Caco-2 (cell line): ENCODE data around the gene TSHZ2. TPM values are rescaled to one million over a fixed set of nuclear protein-coding genes. Genes with fewer than 3 reads are reported as not detected.

Source experiments
- BruUV-seq: library from RNA; stranded (reverse); fragments of 400-500 nt; replicated peaks from 2 replicates; lab custom pipeline; 2021; lab: Mats Ljungman, UMichigan
- CTCF ChIA-PET: fragments of 300-600 bp; sonication (Branson Sonifier 250); formaldehyde crosslinking; loops from one replicate; lab custom pipeline; 2022; ENCODE audit warnings: antibody characterized with exemption; lab: Charles Lee
- POLR2A ChIA-PET: fragments of 300-600 bp; sonication (Branson Sonifier 250); formaldehyde crosslinking; loops from one replicate; lab custom pipeline; 2022; ENCODE audit warnings: antibody characterized with exemption; lab: Charles Lee
- DNase-seq, 2 experiments: peaks; one replicate each; pipeline versions ENCODE4 v3.0.0 to v3.0.0-alpha.2; 2020 to 2022
- H3K27me3 ChIP-seq: replicated peaks from 2 replicates; pipeline ENCODE4 v1.6.0; 2011; ENCODE audit warnings: low read length; ENCODE audit not compliant: control insufficient read depth, insufficient read depth
- H3K36me3 ChIP-seq: 2 replicates; pipeline ENCODE4 v1.5.1; 2011; ENCODE audit warnings: low read length; ENCODE audit not compliant: control insufficient read depth, insufficient read depth
- H3K4me1 ChIP-seq: fragments of 250-450 bp; sonication (Bioruptor Pico); 2 replicates; pipeline ENCODE4 v1.5.1; 2020; ENCODE audit warnings: mild to moderate bottlenecking
- H3K4me3 ChIP-seq: 2 replicates; pipeline ENCODE4 v1.5.1; 2011; ENCODE audit warnings: low read depth, mild to moderate bottlenecking, control low read depth, low read length
- H3K9me3 ChIP-seq: fragments of 250-450 bp; sonication (Bioruptor Pico); 2 replicates; pipeline ENCODE4 v1.5.1; 2020; ENCODE audit warnings: mild to moderate bottlenecking, moderate library complexity
- H3K27ac Mint-ChIP-seq: one replicate; pipeline ENCODE4 v1.8.0; 2022; ENCODE audit warnings: mixed read lengths; ENCODE audit not compliant: unreplicated experiment
- H3K27me3 Mint-ChIP-seq: one replicate; pipeline ENCODE4 v1.8.0; 2022; ENCODE audit warnings: mixed read lengths; ENCODE audit not compliant: insufficient read depth, unreplicated experiment
- H3K36me3 Mint-ChIP-seq: one replicate; pipeline ENCODE4 v1.8.0; 2022; ENCODE audit warnings: mild to moderate bottlenecking, mixed read lengths; ENCODE audit not compliant: insufficient read depth, unreplicated experiment
- H3K4me1 Mint-ChIP-seq: one replicate; pipeline ENCODE4 v1.8.0; 2022; ENCODE audit warnings: low read depth, mixed read lengths; ENCODE audit not compliant: unreplicated experiment
- H3K4me3 Mint-ChIP-seq: one replicate; pipeline ENCODE4 v1.8.0; 2022; ENCODE audit warnings: mild to moderate bottlenecking, moderate library complexity, mixed read lengths; ENCODE audit not compliant: unreplicated experiment
- H3K9me3 Mint-ChIP-seq: one replicate; pipeline ENCODE4 v1.8.0; 2022; ENCODE audit warnings: mixed read lengths; ENCODE audit not compliant: unreplicated experiment
- CTCF ChIP-seq, 2 experiments: fragments of 200-600 bp in 1 of 2; IDR thresholded peaks; 1 replicate in 1 of 2; 2 replicates in 1 of 2; pipeline versions ENCODE4 v1.5.1 to v1.8.0; 2011 to 2022; ENCODE audit warnings: antibody characterized with exemption in 1 of 2, control low read depth in 1 of 2, inconsistent platforms in 1 of 2, low read depth in 1 of 2, low read length in 1 of 2, mild to moderate bottlenecking in 1 of 2, moderate library complexity in 1 of 2; ENCODE audit not compliant: insufficient read depth in 1 of 2, severe bottlenecking in 1 of 2, unreplicated experiment in 1 of 2
- intact Hi-C: fragments of 100-400 bp; cut with micrococcal nuclease; formaldehyde crosslinking; loops from one replicate; pipeline ENCODE4 v1.10.0; 2022; ENCODE audit not compliant: unreplicated experiment
- total RNA-seq: library from RNA; stranded (reverse); gene quantifications from 2 replicates; pipeline ENCODE4 v1.2.3, GENCODE V29; 2022

Gene TSHZ2
- total RNA-seq, 1 experiment from 2014 or later: 0.07 TPM

- no peak for TF ChIP-seq CTCF (IDR thresholded peaks at IDR 0.05; ENCODE audit: insufficient read depth in 1 of 2, low read depth in 1 of 2, low read length in 1 of 2, severe bottlenecking in 1 of 2, unreplicated experiment in 1 of 2)
- ChIA-PET CTCF (no interaction called here), POLR2A (interaction anchor here (0.5 kb wide), 1 partner anchor 997 kb away, joined by 4 read pairs; no protein-coding TSS in a partner anchor)
- Mint-ChIP-seq H3K9me3 (peaks cover 12% of the 10 kb centered on the region), H3K27ac (no peak overlapping the region), H3K4me3 (no peak overlapping the region), H3K36me3 (no peaks in the 10 kb centered on the region), H3K4me1 (no peaks in the 10 kb centered on the region), H3K27me3 (peaks cover 8% of the 10 kb centered on the region)
- Histone ChIP-seq H3K4me1 (no peaks in the 10 kb centered on the region), H3K36me3 (no peaks in the 10 kb centered on the region), H3K27me3 (peaks cover 1% of the 10 kb centered on the region; the same call in 1 of the 2 replicates), H3K9me3 (peaks cover 3% of the 10 kb centered on the region; the same call in 1 of the 2 replicates), H3K4me3 (no peak overlapping the region)
- intact Hi-C loops: no loop called here
- no peak for DNase-seq
- BruUV-seq: no TSS peak
Measured at GRCh38 chr20:53070706-53071392, 98.7 kb downstream of the TSHZ2 start.

- no peak for TF ChIP-seq CTCF (IDR thresholded peaks at IDR 0.05; ENCODE audit: insufficient read depth in 1 of 2, low read depth in 1 of 2, low read length in 1 of 2, severe bottlenecking in 1 of 2, unreplicated experiment in 1 of 2)
- POLR2A ChIA-PET: no interaction called here
- Mint-ChIP-seq H3K4me3 (no peak overlapping the region), H3K36me3 (no peaks in the 10 kb centered on the region), H3K4me1 (no peaks in the 10 kb centered on the region), H3K27me3 (peaks cover 8% of the 10 kb centered on the region), H3K27ac (no peak overlapping the region), H3K9me3 (peaks cover 12% of the 10 kb centered on the region)
- Histone ChIP-seq H3K9me3 (peaks cover 3% of the 10 kb centered on the region; the same call in 1 of the 2 replicates), H3K4me3 (no peak overlapping the region), H3K27me3 (peaks cover 1% of the 10 kb centered on the region; the same call in 1 of the 2 replicates), H3K36me3 (no peaks in the 10 kb centered on the region), H3K4me1 (no peaks in the 10 kb centered on the region)
- CTCF ChIA-PET: interaction anchor here (0.6 kb wide), 1 partner anchor 9 kb away, joined by 3 read pairs; no protein-coding TSS in a partner anchor
- no TSS peak for BruUV-seq
- DNase-seq: no peak
- intact Hi-C loops: no loop called here
Measured at GRCh38 chr20:53071833-53072232, 99.7 kb downstream of the TSHZ2 start.

- intact Hi-C loops: no loop called here
Measured at GRCh38 chr20:53072923-53073579, 100.9 kb downstream of the TSHZ2 start.

More at GRCh38 chr20:53072923-53073579, 100.9 kb downstream of the TSHZ2 start:
- H3K36me3 Mint-ChIP-seq: no peaks in the 10 kb centered on the region
- no peak overlapping the region for H3K4me3 Mint-ChIP-seq
- no peak for DNase-seq
- peaks cover 8% of the 10 kb centered on the region for H3K27me3 Mint-ChIP-seq
- Histone ChIP-seq H3K36me3 (no peaks in the 10 kb centered on the region), H3K4me3 (no peak overlapping the region), H3K4me1 (no peaks in the 10 kb centered on the region), H3K27me3 (no peaks in the 10 kb centered on the region; the same call in 1 of the 2 replicates), H3K9me3 (no peaks in the 10 kb centered on the region; the same call in 1 of the 2 replicates)
- TF ChIP-seq CTCF (IDR thresholded peaks at IDR 0.05; ENCODE audit: insufficient read depth in 1 of 2, low read depth in 1 of 2, low read length in 1 of 2, severe bottlenecking in 1 of 2, unreplicated experiment in 1 of 2): no peak
- ChIA-PET CTCF (no interaction called here), POLR2A (no interaction called here)
- no TSS peak for BruUV-seq
- H3K9me3 Mint-ChIP-seq: peaks cover 8% of the 10 kb centered on the region
- no peaks in the 10 kb centered on the region for H3K4me1 Mint-ChIP-seq
- no peak overlapping the region for H3K27ac Mint-ChIP-seq
